ENCODE measurements around the gene MACROD2.

DNA sequence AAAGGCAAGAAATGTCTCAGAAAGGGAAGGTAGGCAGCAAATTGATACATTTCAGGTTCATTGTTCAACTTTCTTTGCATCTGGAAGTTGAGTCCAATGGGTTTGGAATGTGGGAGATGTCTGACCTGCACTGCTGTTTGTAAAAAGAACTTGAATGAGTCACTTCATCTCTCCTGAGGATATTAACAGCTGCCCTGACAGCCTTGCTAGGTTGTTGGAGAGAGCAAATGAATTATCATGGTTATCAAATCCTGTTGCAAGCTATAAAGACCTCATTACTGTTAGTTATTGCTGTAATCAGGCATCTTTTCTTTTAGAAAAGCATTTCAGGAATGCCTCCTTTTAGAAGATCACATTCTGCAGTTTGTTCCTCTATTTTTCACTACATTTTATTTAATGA lies 365.1 kb downstream of the MACROD2 start:
- TF ChIP-seq EZH2 (IDR thresholded peaks at IDR 0.05; ENCODE audit: low read depth, unreplicated experiment) (no peak), EZH2phosphoT487 (IDR thresholded peaks at IDR 0.05; ENCODE audit: unreplicated experiment) (no peak), POLR2AphosphoS5 (IDR thresholded peaks at IDR 0.05; ENCODE audit: low read depth) (no peak), ZNF114 (CRISPR knock-in tag; IDR thresholded peaks at IDR 0.05) (no peak), JUNB (IDR thresholded peaks at IDR 0.05; ENCODE audit: unreplicated experiment) (no peak), NANOG (IDR thresholded peaks at IDR 0.05; ENCODE audit: borderline replicate concordance) (no peak)
- TF ChIP-seq, protein P1, sequence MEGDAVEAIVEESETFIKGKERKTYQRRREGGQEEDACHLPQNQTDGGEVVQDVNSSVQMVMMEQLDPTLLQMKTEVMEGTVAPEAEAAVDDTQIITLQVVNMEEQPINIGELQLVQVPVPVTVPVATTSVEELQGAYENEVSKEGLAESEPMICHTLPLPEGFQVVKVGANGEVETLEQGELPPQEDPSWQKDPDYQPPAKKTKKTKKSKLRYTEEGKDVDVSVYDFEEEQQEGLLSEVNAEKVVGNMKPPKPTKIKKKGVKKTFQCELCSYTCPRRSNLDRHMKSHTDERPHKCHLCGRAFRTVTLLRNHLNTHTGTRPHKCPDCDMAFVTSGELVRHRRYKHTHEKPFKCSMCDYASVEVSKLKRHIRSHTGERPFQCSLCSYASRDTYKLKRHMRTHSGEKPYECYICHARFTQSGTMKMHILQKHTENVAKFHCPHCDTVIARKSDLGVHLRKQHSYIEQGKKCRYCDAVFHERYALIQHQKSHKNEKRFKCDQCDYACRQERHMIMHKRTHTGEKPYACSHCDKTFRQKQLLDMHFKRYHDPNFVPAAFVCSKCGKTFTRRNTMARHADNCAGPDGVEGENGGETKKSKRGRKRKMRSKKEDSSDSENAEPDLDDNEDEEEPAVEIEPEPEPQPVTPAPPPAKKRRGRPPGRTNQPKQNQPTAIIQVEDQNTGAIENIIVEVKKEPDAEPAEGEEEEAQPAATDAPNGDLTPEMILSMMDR (conservative IDR thresholded peaks at IDR 0.05; ENCODE audit: low read depth in 2 of 2), result no peak
- TF ChIP-seq, protein P2, sequence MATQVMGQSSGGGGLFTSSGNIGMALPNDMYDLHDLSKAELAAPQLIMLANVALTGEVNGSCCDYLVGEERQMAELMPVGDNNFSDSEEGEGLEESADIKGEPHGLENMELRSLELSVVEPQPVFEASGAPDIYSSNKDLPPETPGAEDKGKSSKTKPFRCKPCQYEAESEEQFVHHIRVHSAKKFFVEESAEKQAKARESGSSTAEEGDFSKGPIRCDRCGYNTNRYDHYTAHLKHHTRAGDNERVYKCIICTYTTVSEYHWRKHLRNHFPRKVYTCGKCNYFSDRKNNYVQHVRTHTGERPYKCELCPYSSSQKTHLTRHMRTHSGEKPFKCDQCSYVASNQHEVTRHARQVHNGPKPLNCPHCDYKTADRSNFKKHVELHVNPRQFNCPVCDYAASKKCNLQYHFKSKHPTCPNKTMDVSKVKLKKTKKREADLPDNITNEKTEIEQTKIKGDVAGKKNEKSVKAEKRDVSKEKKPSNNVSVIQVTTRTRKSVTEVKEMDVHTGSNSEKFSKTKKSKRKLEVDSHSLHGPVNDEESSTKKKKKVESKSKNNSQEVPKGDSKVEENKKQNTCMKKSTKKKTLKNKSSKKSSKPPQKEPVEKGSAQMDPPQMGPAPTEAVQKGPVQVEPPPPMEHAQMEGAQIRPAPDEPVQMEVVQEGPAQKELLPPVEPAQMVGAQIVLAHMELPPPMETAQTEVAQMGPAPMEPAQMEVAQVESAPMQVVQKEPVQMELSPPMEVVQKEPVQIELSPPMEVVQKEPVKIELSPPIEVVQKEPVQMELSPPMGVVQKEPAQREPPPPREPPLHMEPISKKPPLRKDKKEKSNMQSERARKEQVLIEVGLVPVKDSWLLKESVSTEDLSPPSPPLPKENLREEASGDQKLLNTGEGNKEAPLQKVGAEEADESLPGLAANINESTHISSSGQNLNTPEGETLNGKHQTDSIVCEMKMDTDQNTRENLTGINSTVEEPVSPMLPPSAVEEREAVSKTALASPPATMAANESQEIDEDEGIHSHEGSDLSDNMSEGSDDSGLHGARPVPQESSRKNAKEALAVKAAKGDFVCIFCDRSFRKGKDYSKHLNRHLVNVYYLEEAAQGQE (IDR thresholded peaks at IDR 0.05; ENCODE audit: unreplicated experiment), result no peak
- TF ChIP-seq, protein P3, sequence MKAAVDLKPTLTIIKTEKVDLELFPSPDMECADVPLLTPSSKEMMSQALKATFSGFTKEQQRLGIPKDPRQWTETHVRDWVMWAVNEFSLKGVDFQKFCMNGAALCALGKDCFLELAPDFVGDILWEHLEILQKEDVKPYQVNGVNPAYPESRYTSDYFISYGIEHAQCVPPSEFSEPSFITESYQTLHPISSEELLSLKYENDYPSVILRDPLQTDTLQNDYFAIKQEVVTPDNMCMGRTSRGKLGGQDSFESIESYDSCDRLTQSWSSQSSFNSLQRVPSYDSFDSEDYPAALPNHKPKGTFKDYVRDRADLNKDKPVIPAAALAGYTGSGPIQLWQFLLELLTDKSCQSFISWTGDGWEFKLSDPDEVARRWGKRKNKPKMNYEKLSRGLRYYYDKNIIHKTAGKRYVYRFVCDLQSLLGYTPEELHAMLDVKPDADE (IDR thresholded peaks at IDR 0.05), result no peak
- TF ChIP-seq, protein P4, sequence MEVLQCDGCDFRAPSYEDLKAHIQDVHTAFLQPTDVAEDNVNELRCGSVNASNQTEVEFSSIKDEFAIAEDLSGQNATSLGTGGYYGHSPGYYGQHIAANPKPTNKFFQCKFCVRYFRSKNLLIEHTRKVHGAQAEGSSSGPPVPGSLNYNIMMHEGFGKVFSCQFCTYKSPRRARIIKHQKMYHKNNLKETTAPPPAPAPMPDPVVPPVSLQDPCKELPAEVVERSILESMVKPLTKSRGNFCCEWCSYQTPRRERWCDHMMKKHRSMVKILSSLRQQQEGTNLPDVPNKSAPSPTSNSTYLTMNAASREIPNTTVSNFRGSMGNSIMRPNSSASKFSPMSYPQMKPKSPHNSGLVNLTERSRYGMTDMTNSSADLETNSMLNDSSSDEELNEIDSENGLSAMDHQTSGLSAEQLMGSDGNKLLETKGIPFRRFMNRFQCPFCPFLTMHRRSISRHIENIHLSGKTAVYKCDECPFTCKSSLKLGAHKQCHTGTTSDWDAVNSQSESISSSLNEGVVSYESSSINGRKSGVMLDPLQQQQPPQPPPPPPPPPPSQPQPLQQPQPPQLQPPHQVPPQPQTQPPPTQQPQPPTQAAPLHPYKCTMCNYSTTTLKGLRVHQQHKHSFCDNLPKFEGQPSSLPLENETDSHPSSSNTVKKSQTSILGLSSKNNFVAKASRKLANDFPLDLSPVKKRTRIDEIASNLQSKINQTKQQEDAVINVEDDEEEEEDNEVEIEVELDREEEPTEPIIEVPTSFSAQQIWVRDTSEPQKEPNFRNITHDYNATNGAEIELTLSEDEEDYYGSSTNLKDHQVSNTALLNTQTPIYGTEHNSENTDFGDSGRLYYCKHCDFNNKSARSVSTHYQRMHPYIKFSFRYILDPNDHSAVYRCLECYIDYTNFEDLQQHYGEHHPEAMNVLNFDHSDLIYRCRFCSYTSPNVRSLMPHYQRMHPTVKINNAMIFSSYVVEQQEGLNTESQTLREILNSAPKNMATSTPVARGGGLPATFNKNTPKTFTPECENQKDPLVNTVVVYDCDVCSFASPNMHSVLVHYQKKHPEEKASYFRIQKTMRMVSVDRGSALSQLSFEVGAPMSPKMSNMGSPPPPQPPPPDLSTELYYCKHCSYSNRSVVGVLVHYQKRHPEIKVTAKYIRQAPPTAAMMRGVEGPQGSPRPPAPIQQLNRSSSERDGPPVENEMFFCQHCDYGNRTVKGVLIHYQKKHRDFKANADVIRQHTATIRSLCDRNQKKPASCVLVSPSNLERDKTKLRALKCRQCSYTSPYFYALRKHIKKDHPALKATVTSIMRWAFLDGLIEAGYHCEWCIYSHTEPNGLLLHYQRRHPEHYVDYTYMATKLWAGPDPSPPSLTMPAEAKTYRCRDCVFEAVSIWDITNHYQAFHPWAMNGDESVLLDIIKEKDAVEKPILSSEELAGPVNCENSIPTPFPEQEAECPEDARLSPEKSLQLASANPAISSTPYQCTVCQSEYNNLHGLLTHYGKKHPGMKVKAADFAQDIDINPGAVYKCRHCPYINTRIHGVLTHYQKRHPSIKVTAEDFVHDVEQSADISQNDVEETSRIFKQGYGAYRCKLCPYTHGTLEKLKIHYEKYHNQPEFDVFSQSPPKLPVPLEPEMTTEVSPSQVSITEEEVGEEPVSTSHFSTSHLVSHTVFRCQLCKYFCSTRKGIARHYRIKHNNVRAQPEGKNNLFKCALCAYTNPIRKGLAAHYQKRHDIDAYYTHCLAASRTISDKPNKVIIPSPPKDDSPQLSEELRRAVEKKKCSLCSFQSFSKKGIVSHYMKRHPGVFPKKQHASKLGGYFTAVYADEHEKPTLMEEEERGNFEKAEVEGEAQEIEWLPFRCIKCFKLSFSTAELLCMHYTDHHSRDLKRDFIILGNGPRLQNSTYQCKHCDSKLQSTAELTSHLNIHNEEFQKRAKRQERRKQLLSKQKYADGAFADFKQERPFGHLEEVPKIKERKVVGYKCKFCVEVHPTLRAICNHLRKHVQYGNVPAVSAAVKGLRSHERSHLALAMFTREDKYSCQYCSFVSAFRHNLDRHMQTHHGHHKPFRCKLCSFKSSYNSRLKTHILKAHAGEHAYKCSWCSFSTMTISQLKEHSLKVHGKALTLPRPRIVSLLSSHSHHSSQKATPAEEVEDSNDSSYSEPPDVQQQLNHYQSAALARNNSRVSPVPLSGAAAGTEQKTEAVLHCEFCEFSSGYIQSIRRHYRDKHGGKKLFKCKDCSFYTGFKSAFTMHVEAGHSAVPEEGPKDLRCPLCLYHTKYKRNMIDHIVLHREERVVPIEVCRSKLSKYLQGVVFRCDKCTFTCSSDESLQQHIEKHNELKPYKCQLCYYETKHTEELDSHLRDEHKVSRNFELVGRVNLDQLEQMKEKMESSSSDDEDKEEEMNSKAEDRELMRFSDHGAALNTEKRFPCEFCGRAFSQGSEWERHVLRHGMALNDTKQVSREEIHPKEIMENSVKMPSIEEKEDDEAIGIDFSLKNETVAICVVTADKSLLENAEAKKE (CRISPR knock-in tag; IDR thresholded peaks at IDR 0.05), result no peak

All from GM23338 (cell line).